HG02970 (cell line): ENCODE data around the gene CERT1.
A peak's percentile ranks its signal among the peaks of the same experiment; 100 is the strongest.
"Not testable (repeated sequence)": the region's sequence is repeated elsewhere in the genome, so short reads cannot be mapped to it uniquely, and the experiment has no call there.

Source experiments
- ATAC-seq: cut with Tn5 transposase; IDR thresholded peaks from one replicate; pipeline ENCODE4 v1.9.1; 2021; ENCODE audit warnings: mild to moderate bottlenecking, moderate library complexity, moderate number of reproducible peaks; ENCODE audit not compliant: unreplicated experiment, low FRiP score

Gene CERT1

GRCh38 chr5:75524071-75524470, 12.6 kb upstream of the CERT1 start:
- ATAC-seq: no peak

GRCh38 chr5:75523275-75523674, 11.8 kb upstream of the CERT1 start:
- ATAC-seq: no peak

- ATAC-seq: no peak
Measured at GRCh38 chr5:75522542-75522941, 11.1 kb upstream of the CERT1 start.

GRCh38 chr5:75522025-75522424, 10.6 kb upstream of the CERT1 start:
- no peak for ATAC-seq

- ATAC-seq: no peak
Measured at GRCh38 chr5:75521195-75521594, 9.8 kb upstream of the CERT1 start.

- no peak for ATAC-seq
Measured at GRCh38 chr5:75519761-75520160, 8.3 kb upstream of the CERT1 start.

GRCh38 chr5:75514323-75514722, 2.9 kb upstream of the CERT1 start:
- no peak for ATAC-seq

GRCh38 chr5:75513841-75514240, 2.4 kb upstream of the CERT1 start:
- ATAC-seq: no peak

- ATAC-seq: no peak
Measured at GRCh38 chr5:75512383-75513074, 1.1 kb upstream of the CERT1 start.

GRCh38 chr5:75510836-75511434, 494 bp downstream of the CERT1 start:
- peak; percentile 26 for ATAC-seq

GRCh38 chr5:75510417-75510835, 1.0 kb downstream of the CERT1 start:
- peak; percentile 2 for ATAC-seq

- ATAC-seq: no peak
Measured at GRCh38 chr5:75509956-75510355, 1.5 kb downstream of the CERT1 start.

- ATAC-seq: no peak
Measured at GRCh38 chr5:75509546-75509945, 1.9 kb downstream of the CERT1 start.

GRCh38 chr5:75507841-75508240, 3.6 kb downstream of the CERT1 start:
- no peak for ATAC-seq

GRCh38 chr5:75505112-75505511, 6.3 kb downstream of the CERT1 start:
- not testable (repeated sequence) for ATAC-seq

- ATAC-seq: not testable (repeated sequence)
Measured at GRCh38 chr5:75498875-75499274, 12.6 kb downstream of the CERT1 start.

GRCh38 chr5:75498208-75498777, 13.1 kb downstream of the CERT1 start:
- ATAC-seq: no peak

GRCh38 chr5:75496026-75496425, 15.4 kb downstream of the CERT1 start:
- ATAC-seq: no peak

GRCh38 chr5:75491621-75492020, 19.8 kb downstream of the CERT1 start:
- no peak for ATAC-seq

GRCh38 chr5:75489847-75490246, 21.6 kb downstream of the CERT1 start:
- not testable (repeated sequence) for ATAC-seq

- no peak for ATAC-seq
Measured at GRCh38 chr5:75484605-75485004, 26.8 kb downstream of the CERT1 start.

- ATAC-seq: no peak
Measured at GRCh38 chr5:75482482-75482881, 28.9 kb downstream of the CERT1 start.
